ENCODE data around the gene TXLNB.

Gene TXLNB

GRCh38 chr6:139204978-139205377 lies 86.8 kb downstream of the TXLNB start:
- no peak overlapping the region for H2AFZ ChIP-seq (ENCODE audit: low read depth, low read length)
- no peak overlapping the region for H3K14ac ChIP-seq (ENCODE audit: low read length in 2 of 2)
- H3K9me3 ChIP-seq (ENCODE audit: control insufficient read depth, low read length) = peaks cover 30% of the 10 kb centered on the region
- WGBS = 80% methylated on average over 1 of the region's 2 CpGs
- H2BK15ac ChIP-seq (ENCODE audit: low read depth, poor library complexity, severe bottlenecking) = no peak overlapping the region
- no peak overlapping the region for H4K8ac ChIP-seq (ENCODE audit: low read length)
- H2BK120ac ChIP-seq (ENCODE audit: low read depth, low read length) = no peak overlapping the region
- no peak overlapping the region for H2AK5ac ChIP-seq (ENCODE audit: low read length, severe bottlenecking)
- peak overlapping the region; percentile 39 for H4K91ac ChIP-seq (ENCODE audit: low read length)
- H2BK5ac ChIP-seq (ENCODE audit: low read depth, low read length, poor library complexity, severe bottlenecking) = no peak overlapping the region
- no peaks in the 10 kb centered on the region for H3K79me1 ChIP-seq (replicated peaks; ENCODE audit: low read length, poor library complexity, severe bottlenecking)
- no peak overlapping the region for H2BK12ac ChIP-seq (ENCODE audit: low read length in 2 of 2)
- no peak overlapping the region for H3K4me2 ChIP-seq (ENCODE audit: low read length, poor library complexity, severe bottlenecking)
- H3K9ac ChIP-seq (ENCODE audit: low read length) = no peak overlapping the region
- no peaks in the 10 kb centered on the region for H3K27me3 ChIP-seq (ENCODE audit: control insufficient read depth in 1 of 2, insufficient read depth in 1 of 2, low read length in 2 of 2)
- no peak overlapping the region for H3K18ac ChIP-seq (ENCODE audit: low read depth in 1 of 2, low read length in 2 of 2)
- H3K36me3 ChIP-seq (ENCODE audit: control insufficient read depth in 1 of 2, insufficient read depth in 2 of 2, low read depth in 1 of 2, low read length in 2 of 2) = no peaks in the 10 kb centered on the region
- DNase-seq = no peak
- no peak overlapping the region for H3K4me3 ChIP-seq (ENCODE audit: insufficient read depth in 1 of 2, low read depth in 1 of 2, low read length in 2 of 2)
- no peak overlapping the region for H3K4ac ChIP-seq (ENCODE audit: low read depth in 1 of 2, low read length in 2 of 2)
- no peak overlapping the region for H3K27ac ChIP-seq (ENCODE audit: low read length, poor library complexity, severe bottlenecking)
- H3K23ac ChIP-seq (ENCODE audit: low read length in 2 of 2) = no peak overlapping the region
- H3K4me1 ChIP-seq (ENCODE audit: control insufficient read depth, insufficient read depth, low read depth, low read length) = no peaks in the 10 kb centered on the region

DNA sequence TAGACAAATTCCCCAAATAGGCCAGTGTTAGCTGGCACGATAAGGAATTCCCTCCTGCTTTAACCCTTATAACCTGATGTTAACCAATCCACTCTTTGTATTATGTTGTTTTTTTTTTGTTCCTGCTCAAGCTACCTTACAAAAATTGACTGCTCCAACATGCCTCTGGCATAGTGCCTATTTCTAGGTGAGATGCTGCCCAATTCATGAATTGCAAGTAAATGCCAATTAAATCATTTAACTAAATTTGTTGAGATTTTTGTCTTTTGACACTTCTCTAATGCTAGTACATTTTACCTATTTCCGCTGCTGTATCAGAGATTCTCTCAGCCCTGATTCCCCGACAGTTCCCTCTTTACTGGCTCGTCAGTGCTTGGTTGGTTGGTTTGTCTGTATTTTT lies 90.4 kb downstream of the TXLNB start:
- WGBS = 100% methylated on average over 1 of the region's 4 CpGs
- no peak overlapping the region for H3K18ac ChIP-seq (ENCODE audit: low read depth in 1 of 2, low read length in 2 of 2)

GRCh38 chr6:139198529-139199288 lies 93.1 kb downstream of the TXLNB start:
- Histone ChIP-seq H2AFZ (ENCODE audit: low read depth, low read length) (no peak overlapping the region), H3K23ac (ENCODE audit: low read length in 2 of 2) (no peak overlapping the region), H2BK120ac (ENCODE audit: low read depth, low read length) (no peak overlapping the region), H3K4me3 (ENCODE audit: insufficient read depth in 1 of 2, low read depth in 1 of 2, low read length in 2 of 2) (no peak overlapping the region), H2BK5ac (ENCODE audit: low read depth, low read length, poor library complexity, severe bottlenecking) (no peak overlapping the region), H3K79me1 (replicated peaks; ENCODE audit: low read length, poor library complexity, severe bottlenecking) (no peaks in the 10 kb centered on the region), H2BK15ac (ENCODE audit: low read depth, poor library complexity, severe bottlenecking) (no peak overlapping the region), H3K27me3 (ENCODE audit: control insufficient read depth in 1 of 2, insufficient read depth in 1 of 2, low read length in 2 of 2) (no peaks in the 10 kb centered on the region), H3K18ac (ENCODE audit: low read depth in 1 of 2, low read length in 2 of 2) (no peak overlapping the region), H2BK12ac (ENCODE audit: low read length in 2 of 2) (no peak overlapping the region), H3K36me3 (ENCODE audit: control insufficient read depth in 1 of 2, insufficient read depth in 2 of 2, low read depth in 1 of 2, low read length in 2 of 2) (no peaks in the 10 kb centered on the region), H4K8ac (ENCODE audit: low read length) (no peak overlapping the region), H3K4me2 (ENCODE audit: low read length, poor library complexity, severe bottlenecking) (no peak overlapping the region), H2AK5ac (ENCODE audit: low read length, severe bottlenecking) (no peak overlapping the region), H3K4ac (ENCODE audit: low read depth in 1 of 2, low read length in 2 of 2) (no peak overlapping the region), H3K9ac (ENCODE audit: low read length) (no peak overlapping the region), H3K4me1 (ENCODE audit: control insufficient read depth, insufficient read depth, low read depth, low read length) (no peaks in the 10 kb centered on the region), H3K9me3 (ENCODE audit: control insufficient read depth, low read length) (peaks cover 8% of the 10 kb centered on the region), H3K27ac (ENCODE audit: low read length, poor library complexity, severe bottlenecking) (no peak overlapping the region), H3K14ac (ENCODE audit: low read length in 2 of 2) (no peak overlapping the region), H4K91ac (ENCODE audit: low read length) (no peak overlapping the region)
- WGBS = 91% methylated on average over 2 of the region's 4 CpGs
- DNase-seq = no peak

More for the DNA sequence above, 90.4 kb downstream of the TXLNB start:
- no peak overlapping the region for H3K9ac ChIP-seq (ENCODE audit: low read length)
- H3K4me3 ChIP-seq (ENCODE audit: insufficient read depth in 1 of 2, low read depth in 1 of 2, low read length in 2 of 2) = no peak overlapping the region
- no peak overlapping the region for H2BK120ac ChIP-seq (ENCODE audit: low read depth, low read length)
- H3K36me3 ChIP-seq (ENCODE audit: control insufficient read depth in 1 of 2, insufficient read depth in 2 of 2, low read depth in 1 of 2, low read length in 2 of 2) = no peaks in the 10 kb centered on the region
- no peak overlapping the region for H4K91ac ChIP-seq (ENCODE audit: low read length)
- H2AFZ ChIP-seq (ENCODE audit: low read depth, low read length) = no peak overlapping the region
- no peak overlapping the region for H3K4me2 ChIP-seq (ENCODE audit: low read length, poor library complexity, severe bottlenecking)
- H2BK15ac ChIP-seq (ENCODE audit: low read depth, poor library complexity, severe bottlenecking) = no peak overlapping the region
- no peak for DNase-seq
- no peak overlapping the region for H3K4ac ChIP-seq (ENCODE audit: low read depth in 1 of 2, low read length in 2 of 2)
- peaks cover 21% of the 10 kb centered on the region for H3K9me3 ChIP-seq (ENCODE audit: control insufficient read depth, low read length)
- no peak overlapping the region for H4K8ac ChIP-seq (ENCODE audit: low read length)
- H3K27me3 ChIP-seq (ENCODE audit: control insufficient read depth in 1 of 2, insufficient read depth in 1 of 2, low read length in 2 of 2) = no peaks in the 10 kb centered on the region
- no peaks in the 10 kb centered on the region for H3K4me1 ChIP-seq (ENCODE audit: control insufficient read depth, insufficient read depth, low read depth, low read length)
- H3K23ac ChIP-seq (ENCODE audit: low read length in 2 of 2) = no peak overlapping the region
- H2BK12ac ChIP-seq (ENCODE audit: low read length in 2 of 2) = no peak overlapping the region
- no peak overlapping the region for H3K27ac ChIP-seq (ENCODE audit: low read length, poor library complexity, severe bottlenecking)
- H2BK5ac ChIP-seq (ENCODE audit: low read depth, low read length, poor library complexity, severe bottlenecking) = no peak overlapping the region
- no peak overlapping the region for H3K14ac ChIP-seq (ENCODE audit: low read length in 2 of 2)
- no peaks in the 10 kb centered on the region for H3K79me1 ChIP-seq (replicated peaks; ENCODE audit: low read length, poor library complexity, severe bottlenecking)
- no peak overlapping the region for H2AK5ac ChIP-seq (ENCODE audit: low read length, severe bottlenecking)

- Histone ChIP-seq H3K9ac (ENCODE audit: low read length) (no peak overlapping the region), H3K4me1 (ENCODE audit: control insufficient read depth, insufficient read depth, low read depth, low read length) (no peaks in the 10 kb centered on the region), H3K9me3 (ENCODE audit: control insufficient read depth, low read length) (no peaks in the 10 kb centered on the region), H2BK120ac (ENCODE audit: low read depth, low read length) (no peak overlapping the region), H3K36me3 (ENCODE audit: control insufficient read depth in 1 of 2, insufficient read depth in 2 of 2, low read depth in 1 of 2, low read length in 2 of 2) (no peaks in the 10 kb centered on the region), H3K23ac (ENCODE audit: low read length in 2 of 2) (no peak overlapping the region), H2AK5ac (ENCODE audit: low read length, severe bottlenecking) (no peak overlapping the region), H4K91ac (ENCODE audit: low read length) (no peak overlapping the region), H2BK15ac (ENCODE audit: low read depth, poor library complexity, severe bottlenecking) (no peak overlapping the region), H2BK12ac (ENCODE audit: low read length in 2 of 2) (no peak overlapping the region), H3K18ac (ENCODE audit: low read depth in 1 of 2, low read length in 2 of 2) (no peak overlapping the region), H3K4me3 (ENCODE audit: insufficient read depth in 1 of 2, low read depth in 1 of 2, low read length in 2 of 2) (no peak overlapping the region), H3K4me2 (ENCODE audit: low read length, poor library complexity, severe bottlenecking) (no peak overlapping the region), H3K4ac (ENCODE audit: low read depth in 1 of 2, low read length in 2 of 2) (no peak overlapping the region), H3K27me3 (ENCODE audit: control insufficient read depth in 1 of 2, insufficient read depth in 1 of 2, low read length in 2 of 2) (no peaks in the 10 kb centered on the region), H3K27ac (ENCODE audit: low read length, poor library complexity, severe bottlenecking) (no peak overlapping the region), H3K79me1 (replicated peaks; ENCODE audit: low read length, poor library complexity, severe bottlenecking) (no peaks in the 10 kb centered on the region), H2BK5ac (ENCODE audit: low read depth, low read length, poor library complexity, severe bottlenecking) (no peak overlapping the region), H4K8ac (ENCODE audit: low read length) (no peak overlapping the region), H2AFZ (ENCODE audit: low read depth, low read length) (no peak overlapping the region), H3K14ac (ENCODE audit: low read length in 2 of 2) (no peak overlapping the region)
- 49% methylated on average over 3 of the region's 3 CpGs for WGBS
- DNase-seq = no peak
Measured at GRCh38 chr6:139194740-139195139, 97.1 kb downstream of the TXLNB start.

Measured in mesenchymal stem cell (in vitro differentiated cells and primary cell).